ENCODE results near the gene NRIP3. TPM values are rescaled to one million over a fixed set of nuclear protein-coding genes. Genes with fewer than 3 reads are reported as not detected.

NRIP3 gene
- total RNA-seq, 2 donors from 2014 or later: 0.27 to 6.0 TPM

DNA sequence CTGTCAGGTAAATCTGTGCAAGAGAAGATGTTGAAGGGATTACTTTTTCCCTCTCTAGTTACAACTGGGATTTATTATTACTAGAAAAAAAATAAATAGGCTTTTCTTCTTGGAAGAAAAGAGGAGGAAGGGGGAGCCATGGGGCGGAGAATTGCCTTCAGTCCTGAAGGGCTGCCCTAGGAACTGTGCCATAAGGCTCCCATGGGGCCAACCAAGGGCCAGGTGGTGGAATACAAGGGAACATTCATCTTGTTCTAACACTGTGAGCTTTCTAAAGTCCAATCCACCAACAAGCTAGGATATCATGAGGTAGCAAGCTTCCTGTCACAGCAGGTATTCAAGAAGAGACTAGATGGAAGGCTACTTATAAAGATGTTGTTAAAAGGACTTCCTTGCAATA is 24.8 kb upstream of the NRIP3 start:
- Histone ChIP-seq H3K4me3 (no peak overlapping the region), H3K9me3 (no peaks in the 10 kb centered on the region), H3K27me3 (replicated peaks; ENCODE audit: insufficient read depth) (no peaks in the 10 kb centered on the region), H3K36me3 (no peaks in the 10 kb centered on the region), H3K4me1 (replicated peaks) (no peaks in the 10 kb centered on the region), H3K27ac (no peak overlapping the region)
- no peak for DNase-seq (ENCODE audit: low spot score)
- intact Hi-C loops (cut with DNase I): no loop called here
- no peak for TF ChIP-seq POLR2AphosphoS5 (IDR thresholded peaks at IDR 0.05)
- TF ChIP-seq, protein P1, sequence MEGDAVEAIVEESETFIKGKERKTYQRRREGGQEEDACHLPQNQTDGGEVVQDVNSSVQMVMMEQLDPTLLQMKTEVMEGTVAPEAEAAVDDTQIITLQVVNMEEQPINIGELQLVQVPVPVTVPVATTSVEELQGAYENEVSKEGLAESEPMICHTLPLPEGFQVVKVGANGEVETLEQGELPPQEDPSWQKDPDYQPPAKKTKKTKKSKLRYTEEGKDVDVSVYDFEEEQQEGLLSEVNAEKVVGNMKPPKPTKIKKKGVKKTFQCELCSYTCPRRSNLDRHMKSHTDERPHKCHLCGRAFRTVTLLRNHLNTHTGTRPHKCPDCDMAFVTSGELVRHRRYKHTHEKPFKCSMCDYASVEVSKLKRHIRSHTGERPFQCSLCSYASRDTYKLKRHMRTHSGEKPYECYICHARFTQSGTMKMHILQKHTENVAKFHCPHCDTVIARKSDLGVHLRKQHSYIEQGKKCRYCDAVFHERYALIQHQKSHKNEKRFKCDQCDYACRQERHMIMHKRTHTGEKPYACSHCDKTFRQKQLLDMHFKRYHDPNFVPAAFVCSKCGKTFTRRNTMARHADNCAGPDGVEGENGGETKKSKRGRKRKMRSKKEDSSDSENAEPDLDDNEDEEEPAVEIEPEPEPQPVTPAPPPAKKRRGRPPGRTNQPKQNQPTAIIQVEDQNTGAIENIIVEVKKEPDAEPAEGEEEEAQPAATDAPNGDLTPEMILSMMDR (IDR thresholded peaks at IDR 0.05): no peak
- WGBS: 85% methylated on average over 1 of the region's 1 CpG

DNA sequence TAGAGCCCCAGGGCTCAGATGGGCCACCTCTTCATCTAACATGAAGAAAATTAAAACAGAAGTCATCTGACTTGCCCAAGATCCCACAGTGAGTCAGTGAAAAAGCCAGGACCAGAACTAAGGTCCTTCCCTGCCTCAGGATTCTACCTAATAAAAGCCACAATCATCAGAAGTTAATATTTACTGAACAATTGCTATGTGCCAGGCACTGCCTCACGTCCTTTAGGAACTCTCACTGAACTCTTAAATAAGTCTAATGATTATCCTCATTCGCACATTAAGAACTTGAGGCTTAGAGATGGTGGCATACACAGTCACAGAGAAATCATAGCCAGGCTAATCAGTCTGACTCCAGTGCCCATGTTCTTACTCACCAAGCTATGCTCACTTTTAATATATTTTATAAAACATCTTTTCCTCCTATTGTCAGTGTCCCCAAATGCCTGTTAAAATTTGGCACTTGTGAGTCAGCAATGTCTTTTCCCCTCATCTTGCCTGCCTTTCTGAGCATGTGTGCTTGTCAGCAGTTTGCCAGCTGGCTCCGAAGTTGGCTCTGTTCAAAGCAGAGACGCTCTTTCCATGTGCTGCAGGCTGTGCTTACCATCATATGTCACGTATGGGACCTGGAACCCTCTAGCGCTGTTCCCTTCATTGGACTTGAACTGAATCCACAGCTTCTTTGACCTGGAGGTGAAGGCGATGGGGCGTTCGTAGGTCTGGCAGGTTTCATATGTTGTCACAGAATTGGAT is 21.5 kb upstream of the NRIP3 start:
- H3K4me3 ChIP-seq: no peak overlapping the region
- no peak for DNase-seq (ENCODE audit: low spot score)
- no peak overlapping the region for H3K27ac ChIP-seq
- H3K36me3 ChIP-seq: no peaks in the 10 kb centered on the region
- intact Hi-C loops (cut with DNase I): no loop called here
- TF ChIP-seq, protein P1 (IDR thresholded peaks at IDR 0.05): no peak
- TF ChIP-seq POLR2AphosphoS5 (IDR thresholded peaks at IDR 0.05) (no peak), POLR2A (IDR thresholded peaks at IDR 0.05) (no peak)
- H3K9me3 ChIP-seq: no peaks in the 10 kb centered on the region
- no peaks in the 10 kb centered on the region for H3K4me1 ChIP-seq (replicated peaks)
- 83% methylated on average over 9 of the region's 9 CpGs for WGBS
- peaks cover 2% of the 10 kb centered on the region for H3K27me3 ChIP-seq (replicated peaks; ENCODE audit: insufficient read depth)

DNA sequence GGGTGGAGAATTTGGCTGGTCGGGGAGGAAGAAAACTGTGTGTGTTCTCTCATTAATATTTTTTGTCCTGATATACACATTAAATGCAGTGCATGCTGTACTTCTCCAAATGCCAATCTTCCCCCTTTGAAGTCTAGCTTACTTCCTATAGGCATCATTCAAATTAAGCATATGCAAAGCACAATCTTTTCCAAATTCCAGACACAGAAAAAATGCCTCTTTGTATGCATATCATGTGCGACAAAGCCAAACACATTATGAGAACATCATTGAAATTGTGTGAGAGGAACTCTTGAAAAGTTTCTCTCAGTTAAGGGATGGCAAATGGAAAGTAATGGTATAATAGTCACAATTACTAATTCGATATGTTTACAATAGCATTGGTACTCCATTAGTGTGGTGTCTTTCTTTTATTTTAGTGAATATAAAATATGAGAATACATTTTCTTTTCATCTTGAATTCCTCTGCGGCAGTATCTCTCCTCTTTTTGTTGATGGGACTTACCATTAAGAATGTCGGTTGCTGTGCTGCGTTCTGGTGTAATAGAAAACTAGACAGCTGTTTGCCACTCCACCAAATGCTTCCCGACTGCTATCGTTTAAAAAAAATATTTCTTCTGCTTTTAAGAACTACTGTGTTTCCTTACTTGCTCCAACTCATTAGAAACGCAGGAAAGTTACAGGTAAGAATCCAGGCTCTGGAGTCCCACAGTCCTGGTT is 19.3 kb upstream of the NRIP3 start:
- H3K27me3 ChIP-seq (replicated peaks; ENCODE audit: insufficient read depth): peaks cover 2% of the 10 kb centered on the region
- WGBS: 88% methylated on average over 9 of the region's 9 CpGs
- H3K4me3 ChIP-seq: no peak overlapping the region
- no peak overlapping the region for H3K27ac ChIP-seq
- no peaks in the 10 kb centered on the region for H3K4me1 ChIP-seq (replicated peaks)
- no peaks in the 10 kb centered on the region for H3K9me3 ChIP-seq
- DNase-seq (ENCODE audit: low spot score): no peak
- TF ChIP-seq POLR2A (IDR thresholded peaks at IDR 0.05) (no peak), POLR2AphosphoS5 (IDR thresholded peaks at IDR 0.05) (no peak)
- TF ChIP-seq, protein P1 (IDR thresholded peaks at IDR 0.05): no peak
- H3K36me3 ChIP-seq: no peaks in the 10 kb centered on the region
- intact Hi-C loops (cut with DNase I): no loop called here

DNA sequence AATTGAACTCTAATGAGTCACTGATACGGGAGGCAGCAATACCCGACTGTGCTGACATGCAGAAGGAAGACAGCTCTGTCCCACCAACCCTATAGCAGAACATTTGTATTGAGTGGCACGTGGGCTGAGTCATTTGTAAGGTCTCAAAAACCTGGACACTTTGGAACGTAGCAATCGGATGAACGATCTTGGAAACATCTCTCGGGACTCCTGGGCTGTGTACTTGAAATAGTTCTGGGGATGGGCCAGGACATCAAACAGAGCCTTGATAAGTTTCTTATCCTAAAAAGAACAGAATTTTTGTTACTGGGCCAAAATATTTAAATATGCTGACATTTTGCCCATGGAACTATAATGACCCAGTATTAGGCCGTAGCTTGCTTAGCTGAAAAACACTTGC is 17.1 kb upstream of the NRIP3 start:
- intact Hi-C loops (cut with DNase I): no loop called here
- Histone ChIP-seq H3K4me3 (no peak overlapping the region), H3K4me1 (replicated peaks) (no peaks in the 10 kb centered on the region), H3K27ac (no peak overlapping the region), H3K36me3 (no peaks in the 10 kb centered on the region), H3K27me3 (replicated peaks; ENCODE audit: insufficient read depth) (peaks cover 2% of the 10 kb centered on the region), H3K9me3 (no peaks in the 10 kb centered on the region)
- no peak for TF ChIP-seq POLR2AphosphoS5 (IDR thresholded peaks at IDR 0.05)
- TF ChIP-seq POLR2A (IDR thresholded peaks at IDR 0.05): no peak
- TF ChIP-seq, protein P1 (IDR thresholded peaks at IDR 0.05): no peak
- 61% methylated on average over 8 of the region's 8 CpGs for WGBS
- DNase-seq (ENCODE audit: low spot score): no peak

DNA sequence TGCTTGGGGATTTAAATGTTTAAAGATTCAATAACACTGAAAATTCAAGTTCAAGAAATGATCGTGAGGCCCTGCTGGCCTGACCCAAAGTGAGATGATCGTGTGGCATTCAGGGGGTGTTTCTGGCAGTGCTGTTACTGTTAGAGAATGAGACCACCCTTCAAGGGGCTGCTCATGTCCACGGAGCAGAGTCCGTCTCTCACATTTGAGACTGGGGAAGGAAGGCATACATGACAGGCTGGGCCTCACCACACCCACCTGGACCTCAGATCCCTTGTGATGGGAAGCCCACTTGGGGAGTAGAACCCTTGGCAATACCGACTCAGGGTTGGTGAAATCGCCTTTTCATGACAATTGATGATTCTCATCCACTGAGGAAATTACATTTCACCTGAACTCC is 16.1 kb upstream of the NRIP3 start:
- 90% methylated on average over 6 of the region's 6 CpGs for WGBS
- Histone ChIP-seq H3K27me3 (replicated peaks; ENCODE audit: insufficient read depth) (peaks cover 2% of the 10 kb centered on the region), H3K36me3 (no peaks in the 10 kb centered on the region), H3K27ac (no peak overlapping the region), H3K9me3 (no peaks in the 10 kb centered on the region), H3K4me1 (replicated peaks) (no peaks in the 10 kb centered on the region), H3K4me3 (no peak overlapping the region)
- TF ChIP-seq, protein P1 (IDR thresholded peaks at IDR 0.05): no peak
- TF ChIP-seq POLR2A (IDR thresholded peaks at IDR 0.05): no peak
- no peak for TF ChIP-seq POLR2AphosphoS5 (IDR thresholded peaks at IDR 0.05)
- intact Hi-C loops (cut with DNase I): no loop called here
- DNase-seq (ENCODE audit: low spot score): no peak

Measured in prostate gland (tissue), 2 donors.